ENCODE measurements around the gene PTH1R.

DNA sequence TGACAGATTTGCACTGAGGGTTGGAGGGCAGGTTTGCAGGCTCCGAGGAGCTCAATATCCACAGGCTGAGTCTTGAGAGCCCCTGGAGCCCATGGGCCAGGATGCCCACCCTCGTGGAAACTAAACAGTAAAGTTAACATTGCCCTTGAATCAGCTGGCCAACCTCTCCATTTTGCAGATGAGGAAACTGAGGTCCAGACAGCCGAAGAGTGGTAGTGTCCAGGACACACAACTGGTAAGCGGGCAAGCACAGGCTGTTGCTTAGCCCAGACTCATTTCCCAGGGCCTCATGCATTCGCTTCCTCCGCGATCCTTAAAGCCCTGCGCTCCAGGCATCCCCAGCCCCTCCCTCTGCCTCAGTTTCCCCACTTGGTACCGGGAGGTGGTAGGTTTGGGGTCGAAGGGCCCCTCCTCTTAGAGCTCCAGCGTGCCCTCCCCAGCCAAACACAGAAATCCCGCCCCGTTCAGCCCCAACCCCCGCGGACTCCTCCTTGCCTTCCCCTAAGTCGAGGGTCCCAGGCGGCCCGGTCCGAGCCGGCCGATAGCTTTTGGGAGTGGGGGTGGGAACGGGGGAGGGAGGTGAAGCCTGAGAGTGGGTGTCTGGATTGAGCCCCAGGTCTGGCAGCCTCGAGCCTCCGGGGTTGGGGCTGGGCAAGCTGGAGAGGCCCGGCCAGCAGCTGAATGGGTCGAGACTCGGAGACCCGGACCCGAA is 3.5 kb downstream of the PTH1R start:
- TF ChIP-seq, protein P1, sequence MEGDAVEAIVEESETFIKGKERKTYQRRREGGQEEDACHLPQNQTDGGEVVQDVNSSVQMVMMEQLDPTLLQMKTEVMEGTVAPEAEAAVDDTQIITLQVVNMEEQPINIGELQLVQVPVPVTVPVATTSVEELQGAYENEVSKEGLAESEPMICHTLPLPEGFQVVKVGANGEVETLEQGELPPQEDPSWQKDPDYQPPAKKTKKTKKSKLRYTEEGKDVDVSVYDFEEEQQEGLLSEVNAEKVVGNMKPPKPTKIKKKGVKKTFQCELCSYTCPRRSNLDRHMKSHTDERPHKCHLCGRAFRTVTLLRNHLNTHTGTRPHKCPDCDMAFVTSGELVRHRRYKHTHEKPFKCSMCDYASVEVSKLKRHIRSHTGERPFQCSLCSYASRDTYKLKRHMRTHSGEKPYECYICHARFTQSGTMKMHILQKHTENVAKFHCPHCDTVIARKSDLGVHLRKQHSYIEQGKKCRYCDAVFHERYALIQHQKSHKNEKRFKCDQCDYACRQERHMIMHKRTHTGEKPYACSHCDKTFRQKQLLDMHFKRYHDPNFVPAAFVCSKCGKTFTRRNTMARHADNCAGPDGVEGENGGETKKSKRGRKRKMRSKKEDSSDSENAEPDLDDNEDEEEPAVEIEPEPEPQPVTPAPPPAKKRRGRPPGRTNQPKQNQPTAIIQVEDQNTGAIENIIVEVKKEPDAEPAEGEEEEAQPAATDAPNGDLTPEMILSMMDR (IDR thresholded peaks at IDR 0.05), result no peak
- no peak for TF ChIP-seq POLR2AphosphoS5 (IDR thresholded peaks at IDR 0.05)

All from esophagus muscularis mucosa (tissue), 3 donors.